Urothelium cell line (cell line): Measurements from ENCODE around the gene IRF3.
A peak's percentile ranks its signal among the peaks of the same experiment; 100 is the strongest.

Source experiments
- DNase-seq: peaks from one replicate; pipeline ENCODE4 v3.0.0; 2011; ENCODE audit warnings: low spot score, mixed read lengths
- FAIRE-seq: peaks from 2 replicates; lab custom pipeline; 2011; peaks lifted over from hg19 to GRCh38; lab: Jason Lieb, UNC

The IRF3 gene

DNA sequence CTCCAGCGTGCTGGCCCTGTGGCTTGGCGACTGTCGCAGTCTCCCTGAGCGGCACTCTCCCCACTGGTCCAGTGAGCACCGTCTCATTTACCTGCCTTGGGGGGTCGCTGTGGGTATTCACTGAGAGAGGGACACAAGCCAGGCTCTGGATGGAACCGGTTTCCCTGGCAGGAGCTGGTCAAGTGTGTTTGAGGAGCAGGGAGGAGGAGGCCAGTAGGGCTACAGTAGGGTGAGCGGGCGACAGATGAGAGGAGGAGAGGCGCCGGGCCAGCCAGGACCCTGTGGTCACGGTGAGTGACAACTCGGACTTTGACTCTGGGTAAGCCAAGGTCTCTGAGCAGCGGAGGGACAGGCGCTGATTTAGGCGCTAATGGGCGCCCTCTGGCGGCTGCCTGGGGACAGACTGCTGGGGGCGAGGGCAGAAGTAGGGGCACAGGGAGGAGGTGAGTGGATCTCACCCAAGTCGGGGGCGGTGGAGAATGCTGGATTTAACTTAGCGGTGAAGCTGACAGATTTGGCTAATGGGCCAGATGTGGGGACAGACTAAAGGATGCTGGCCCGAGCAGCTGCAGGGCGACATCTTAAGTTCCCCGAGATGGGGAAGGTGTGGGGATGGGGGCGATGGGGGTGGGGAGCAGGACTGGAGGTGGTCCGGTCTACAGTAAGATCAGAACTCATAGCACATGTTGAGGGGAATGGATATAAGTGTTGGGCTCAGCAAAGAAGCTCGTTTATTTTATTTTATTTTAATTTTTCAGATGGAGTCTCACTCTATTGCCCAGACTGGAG is 6.7 kb upstream of the IRF3 start:
- FAIRE-seq (peak; percentile 52), DNase-seq (peak; percentile 82)

DNA sequence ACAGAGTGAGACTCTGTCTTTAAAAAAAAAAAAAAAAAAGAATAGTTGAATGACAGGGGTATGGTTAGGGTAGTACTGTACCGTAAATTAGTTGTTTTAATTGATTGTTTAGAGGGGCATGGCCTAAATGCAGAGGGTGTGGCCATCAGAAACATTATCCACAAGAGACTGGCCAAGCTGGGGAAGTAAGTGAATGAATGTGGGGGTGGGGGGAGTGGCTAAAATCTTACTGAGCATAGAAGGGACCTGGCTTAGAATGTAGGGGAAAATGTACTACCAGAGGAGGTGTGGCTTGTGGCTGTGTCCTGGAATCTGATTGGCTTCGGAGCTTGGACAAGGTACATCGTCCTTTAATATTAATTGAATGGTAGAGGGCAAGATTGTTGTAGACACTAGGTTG is 3.9 kb upstream of the IRF3 start:
- no peak for DNase-seq
- FAIRE-seq, result no peak

DNA sequence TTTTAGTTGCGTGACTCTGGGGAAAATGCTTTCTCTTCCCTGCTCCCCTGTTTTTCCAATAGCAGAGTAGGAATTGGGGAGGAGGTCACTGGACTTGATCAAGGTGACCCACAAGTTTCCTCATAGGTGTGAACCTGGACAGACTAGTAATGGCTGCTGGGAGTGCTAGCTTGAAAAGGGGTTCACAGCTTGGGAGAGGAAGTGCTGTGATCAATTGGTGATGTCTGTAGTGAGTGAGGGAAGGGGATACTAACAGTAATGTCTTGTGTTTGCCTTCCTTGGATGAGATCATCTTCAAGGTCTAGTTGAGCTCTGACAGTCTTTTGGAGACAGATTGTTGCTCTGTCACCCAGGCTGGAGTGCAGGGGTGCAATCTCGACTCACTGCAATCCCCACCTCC is 1.8 kb upstream of the IRF3 start:
- DNase-seq, result no peak
- no peak for FAIRE-seq

DNA sequence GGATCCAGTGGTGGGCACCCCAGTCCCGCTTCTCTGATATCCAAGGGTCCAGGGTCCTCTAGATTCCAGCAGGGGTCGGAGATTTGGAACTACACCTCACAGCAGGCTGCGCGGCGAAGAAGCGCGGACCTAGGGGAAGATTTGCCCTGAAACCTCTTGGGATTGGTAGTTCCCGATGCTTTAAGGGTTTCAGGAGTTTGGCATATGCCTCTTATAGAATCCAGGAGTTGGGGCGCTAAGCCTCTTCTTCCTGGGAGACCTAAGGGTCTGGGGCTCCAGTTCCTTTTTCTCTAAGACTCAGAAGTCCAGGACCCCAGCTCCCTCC is 425 bp upstream of the IRF3 start:
- FAIRE-seq, result no peak

DNA sequence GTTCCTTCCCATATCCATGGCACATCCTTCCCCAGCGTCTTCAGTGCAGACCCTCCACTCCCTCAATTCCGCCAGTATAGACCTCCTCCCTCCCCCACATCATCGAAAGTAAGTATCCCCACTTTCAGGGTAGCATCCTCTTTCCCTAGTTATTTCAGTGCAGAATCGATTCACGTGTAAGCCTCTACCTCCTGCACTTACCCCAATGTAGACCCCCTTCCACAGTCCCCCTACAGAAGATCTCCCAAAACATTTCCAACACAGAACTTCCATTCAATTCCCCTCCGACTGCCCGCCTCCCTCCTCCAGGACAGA is 664 bp downstream of the IRF3 start:
- peak; percentile 9 for FAIRE-seq
- no peak for DNase-seq

More for the DNA sequence above, 425 bp upstream of the IRF3 start:
- DNase-seq, result peak; percentile 39

DNA sequence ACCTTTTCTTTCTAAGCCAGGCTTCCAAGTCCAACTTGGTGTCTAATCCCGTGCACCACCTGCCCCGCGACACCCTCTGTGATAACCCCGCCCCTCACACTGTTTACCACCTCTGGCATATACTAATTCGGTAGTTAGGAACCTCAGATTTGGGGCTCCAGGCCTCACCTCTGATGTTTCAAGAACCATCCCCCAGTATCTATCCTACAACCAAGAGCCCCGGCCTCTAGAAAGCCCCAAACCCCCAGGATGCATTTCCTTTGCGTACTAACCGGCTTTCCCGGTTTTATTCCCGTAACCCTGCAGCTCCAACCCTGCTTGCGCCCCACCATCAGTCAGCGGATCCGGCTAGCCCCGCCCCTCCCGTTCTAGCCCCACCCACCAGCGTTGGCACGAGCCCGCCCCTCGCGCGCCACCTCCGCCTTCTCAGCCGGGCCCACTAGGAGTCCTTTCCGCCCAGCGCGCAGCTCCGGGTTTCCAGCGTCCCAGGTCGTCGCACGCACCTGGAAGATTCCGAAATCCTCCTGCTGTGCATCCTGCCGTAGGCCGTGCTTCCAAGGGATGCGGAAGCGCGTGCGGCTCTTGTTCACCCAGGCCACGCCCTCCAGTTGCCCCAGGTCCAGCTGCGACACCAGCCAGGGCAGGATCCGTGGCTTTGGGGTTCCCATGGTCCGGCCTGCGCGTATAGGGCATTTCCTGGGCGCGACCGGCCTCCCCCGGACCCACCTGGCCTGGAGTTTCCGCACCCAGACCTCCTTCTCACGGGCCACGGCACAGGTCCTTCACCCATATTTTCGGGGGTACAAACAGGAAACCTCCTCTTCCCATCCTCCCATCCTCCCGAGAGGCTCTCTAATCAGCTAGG is 1.3 kb downstream of the IRF3 start:
- DNase-seq (peak; percentile 90), FAIRE-seq (no peak)

DNA sequence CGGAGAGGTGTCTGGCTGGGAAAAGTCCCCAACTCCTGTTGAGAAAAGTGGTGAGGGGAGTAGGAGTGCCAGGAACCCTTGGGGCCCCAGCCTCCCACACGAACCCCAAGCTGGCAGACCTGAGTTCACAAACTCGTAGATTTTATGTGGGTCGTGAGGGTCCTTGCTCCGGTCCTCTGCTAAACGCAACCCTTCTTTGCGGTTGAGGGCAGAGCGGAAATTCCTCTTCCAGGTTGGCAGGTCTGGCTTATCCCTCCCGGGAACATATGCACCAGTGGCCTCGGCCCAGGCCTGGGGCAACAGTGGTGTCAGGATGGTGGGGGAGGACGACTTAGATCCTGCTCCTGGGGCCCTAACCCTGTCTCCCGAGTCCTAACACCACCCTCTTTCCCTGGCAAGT is 2.4 kb downstream of the IRF3 start:
- no peak for DNase-seq
- FAIRE-seq, result no peak

DNA sequence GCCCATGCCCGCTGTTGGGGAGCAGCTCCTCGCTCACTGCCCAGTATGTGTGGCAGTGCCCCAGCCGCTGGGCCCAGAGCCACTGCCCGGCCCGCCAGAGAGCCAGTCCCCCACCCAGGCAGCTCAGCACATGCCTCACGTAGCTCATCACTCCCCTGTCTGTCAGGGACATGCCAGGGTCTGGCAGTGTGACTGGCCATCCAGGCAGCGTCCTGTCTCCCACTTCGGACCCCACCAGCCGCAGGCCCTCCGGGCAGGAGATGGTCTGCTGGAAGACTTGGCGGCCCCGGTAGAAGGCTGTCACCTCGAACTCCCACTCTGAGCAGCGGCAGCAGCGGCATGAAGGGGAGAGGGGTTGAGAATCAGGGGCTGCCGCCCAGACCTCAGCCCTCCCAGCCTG is 3.6 kb downstream of the IRF3 start:
- DNase-seq, result no peak
- FAIRE-seq, result no peak

DNA sequence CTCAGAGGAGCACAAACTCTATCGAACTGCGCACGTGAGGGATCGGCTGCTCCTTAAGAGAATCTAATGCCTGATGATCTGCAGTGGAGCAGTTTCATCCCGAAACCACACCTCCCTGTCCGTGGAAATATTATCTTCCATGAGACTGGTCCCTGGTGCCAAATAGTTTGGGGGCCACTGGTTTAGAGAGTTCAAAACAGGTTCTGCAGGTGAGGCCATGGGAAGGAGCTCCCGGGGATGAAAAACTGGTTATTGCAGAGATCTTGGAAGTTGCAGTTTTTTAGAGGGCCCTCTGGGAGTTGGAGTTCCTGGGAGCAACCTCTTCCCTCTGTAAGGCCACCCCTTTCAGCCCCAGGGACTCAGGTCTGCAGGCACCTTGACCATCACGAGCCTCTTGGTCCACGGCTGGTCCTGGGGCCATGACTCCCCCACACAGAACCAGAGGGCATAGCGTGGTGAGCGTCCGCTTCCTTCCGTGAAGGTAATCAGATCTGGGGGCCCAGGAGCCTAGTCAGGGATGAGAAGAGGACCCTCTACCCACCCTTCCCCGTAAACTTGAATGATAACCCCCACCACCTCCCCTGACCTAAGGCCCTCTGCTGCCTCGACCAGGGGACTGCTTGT is 5.2 kb downstream of the IRF3 start:
- DNase-seq, result no peak
- FAIRE-seq, result no peak

DNA sequence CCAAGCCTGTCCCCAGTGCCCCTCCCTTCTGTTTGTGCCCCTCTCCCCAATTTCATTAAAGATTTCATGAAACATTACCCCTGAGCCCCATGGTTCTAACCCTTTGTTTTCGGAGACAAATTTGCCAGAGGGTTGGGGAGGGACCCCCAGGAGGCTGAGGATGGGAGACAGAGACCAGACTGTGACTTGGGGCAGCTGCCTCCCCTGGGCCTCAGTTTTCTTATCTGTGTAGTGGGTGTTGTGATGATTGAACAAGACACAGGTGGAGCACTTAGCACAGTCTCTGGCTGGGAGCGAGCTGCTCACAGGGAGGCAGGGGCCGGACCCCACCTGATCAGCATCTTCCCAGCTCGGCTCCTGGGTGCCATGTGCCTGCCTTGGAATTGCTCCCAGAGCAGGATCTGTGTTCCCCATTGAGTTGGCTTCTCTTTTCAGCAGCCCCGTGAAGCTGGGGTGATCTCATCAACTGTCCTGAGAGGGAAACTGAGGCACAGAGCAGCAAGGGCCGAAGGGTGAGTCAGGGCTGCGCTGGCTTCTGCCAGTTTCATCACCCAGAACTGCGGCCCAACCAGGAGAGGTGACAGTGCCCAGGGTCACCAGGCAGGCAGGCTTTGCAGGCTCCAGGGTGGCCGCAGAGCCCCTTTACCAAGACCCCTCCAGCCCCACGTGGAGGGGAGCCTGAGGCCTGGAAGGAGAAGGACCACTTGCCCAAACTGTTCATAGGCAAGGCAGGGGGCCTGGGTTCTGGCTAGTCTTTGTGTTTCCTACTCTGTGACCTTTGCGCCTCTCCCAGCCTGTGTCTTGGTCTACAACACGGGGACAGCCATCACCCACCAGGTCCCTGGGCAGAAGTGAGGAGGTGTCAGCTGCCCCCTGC is 6.9 kb downstream of the IRF3 start:
- FAIRE-seq, result no peak
- no peak for DNase-seq

DNA sequence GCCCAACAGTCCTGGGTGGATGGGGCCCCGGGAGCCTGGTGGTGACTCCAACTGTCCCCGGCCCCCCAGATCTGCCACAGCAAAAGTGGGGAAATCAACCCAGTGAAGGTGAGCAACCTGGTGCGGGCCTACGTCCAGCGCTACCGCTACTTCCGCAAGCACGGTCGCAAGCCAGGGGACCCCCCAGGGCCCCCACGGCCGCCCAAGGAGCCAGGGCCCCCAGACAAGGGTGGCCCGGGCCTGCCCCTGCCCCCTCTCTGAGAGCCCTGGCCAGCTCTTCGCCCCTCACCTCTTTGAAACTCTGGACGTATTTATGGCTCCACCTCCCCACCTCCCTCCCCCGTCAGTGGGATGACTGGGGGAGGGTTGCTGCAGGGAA is 7.5 kb downstream of the IRF3 start:
- no peak for DNase-seq
- FAIRE-seq, result no peak

DNA sequence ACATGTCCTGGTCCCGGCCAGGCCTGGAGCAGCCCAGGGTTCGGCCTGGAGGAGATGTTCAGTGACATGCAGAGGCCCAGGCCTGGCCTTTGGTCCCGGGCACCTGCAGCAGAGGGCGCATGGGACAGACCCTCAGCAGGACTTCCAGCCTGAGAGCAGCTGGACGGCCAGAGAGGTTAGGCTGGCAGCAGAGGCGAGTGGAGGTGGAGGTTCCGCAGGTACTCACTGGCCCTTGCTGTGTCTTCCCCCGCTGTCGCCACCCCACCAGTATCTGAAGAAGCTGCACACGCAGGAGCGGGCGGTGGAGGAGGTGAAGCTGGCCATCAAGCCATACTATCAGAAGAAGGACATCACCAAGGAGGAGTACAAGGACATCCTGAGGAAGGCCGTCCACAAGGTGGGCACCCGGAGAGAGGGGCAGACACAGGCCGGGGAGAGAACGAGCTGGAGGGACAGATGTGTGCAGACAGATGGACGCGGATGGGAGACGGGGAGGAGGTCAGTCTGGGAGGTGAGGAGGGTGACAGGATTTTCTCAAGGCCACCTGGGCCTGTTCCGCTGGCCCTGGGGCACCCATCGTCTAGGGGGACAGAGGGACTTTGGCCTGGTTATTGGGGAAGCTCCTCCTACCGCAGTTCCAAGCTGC is 8.0 kb downstream of the IRF3 start:
- FAIRE-seq, result no peak
- DNase-seq, result no peak

DNA sequence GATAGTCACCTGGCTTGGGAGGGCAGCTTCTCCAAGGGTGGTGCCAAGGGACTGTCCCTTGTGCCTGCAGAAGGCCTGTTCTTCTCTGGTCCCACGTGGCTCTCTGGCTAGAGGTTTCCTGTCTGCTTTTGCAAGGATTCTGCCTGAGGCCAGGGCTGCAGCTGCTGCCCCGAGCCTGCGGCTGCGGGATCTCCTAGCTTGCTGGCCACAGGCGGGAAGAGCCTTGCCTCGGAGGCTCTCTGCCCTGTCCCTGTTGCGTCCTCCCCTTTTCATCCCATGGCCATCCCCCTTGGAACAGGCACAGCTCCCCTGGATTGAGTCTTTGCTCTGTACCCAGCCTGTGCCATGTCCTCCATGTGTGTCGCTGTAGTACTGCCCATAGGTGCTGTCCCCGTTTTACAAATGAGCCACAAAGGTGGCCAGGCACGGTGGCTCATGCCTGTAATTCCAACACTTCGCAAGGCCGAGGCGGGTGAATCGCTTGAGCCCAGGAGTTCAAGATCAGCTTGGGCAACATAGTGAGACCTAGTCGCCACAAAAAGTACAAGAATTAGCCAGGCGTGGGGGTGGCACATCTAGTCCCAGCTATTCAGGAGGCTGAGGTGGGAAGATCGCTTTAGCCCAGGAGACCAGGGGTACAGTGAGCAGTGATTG is 9.1 kb downstream of the IRF3 start:
- no peak for FAIRE-seq
- no peak for DNase-seq

DNA sequence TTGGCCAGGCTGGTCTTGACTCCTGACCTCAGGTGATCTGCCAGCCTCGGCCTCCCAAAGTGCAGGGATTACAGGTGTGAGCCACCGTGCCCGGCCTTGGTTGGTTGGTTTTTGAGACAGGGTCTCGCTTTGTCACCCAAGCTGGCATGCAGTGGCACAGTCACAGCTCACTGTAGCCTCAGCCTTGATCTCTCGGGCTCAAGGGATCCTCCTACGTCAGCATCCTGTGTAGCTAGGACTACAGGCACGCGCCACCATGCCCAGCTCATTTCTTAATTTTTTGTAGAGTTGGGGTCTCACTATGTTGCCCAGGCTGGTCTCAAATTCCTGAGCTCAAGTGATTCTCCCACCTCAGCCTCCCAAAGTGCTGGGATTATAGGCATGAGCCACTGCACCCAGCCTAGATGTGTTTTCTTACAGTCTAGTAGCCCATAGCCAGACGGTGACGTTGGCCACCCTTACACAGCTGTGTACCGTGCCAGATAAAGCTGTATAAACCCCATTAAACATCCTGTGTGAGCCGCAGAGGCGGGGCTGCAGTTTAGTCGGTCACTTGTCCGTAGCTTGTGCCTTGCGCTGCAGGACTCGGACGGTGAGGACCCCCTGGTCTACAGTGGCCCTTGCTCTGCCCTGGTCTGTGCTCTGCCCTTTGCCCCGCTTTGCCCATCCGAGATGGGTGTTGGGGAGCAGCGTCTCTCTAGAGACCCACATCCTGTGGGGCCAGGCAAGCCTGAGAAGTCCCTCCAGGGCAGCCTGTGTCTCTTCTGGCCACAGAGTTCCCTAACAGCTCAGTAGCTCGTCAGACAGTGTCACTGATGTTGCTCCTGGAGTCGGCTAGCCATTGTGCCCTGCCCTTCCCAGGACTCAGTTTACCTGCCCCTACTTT is 9.8 kb downstream of the IRF3 start:
- FAIRE-seq (no peak), DNase-seq (no peak)

DNA sequence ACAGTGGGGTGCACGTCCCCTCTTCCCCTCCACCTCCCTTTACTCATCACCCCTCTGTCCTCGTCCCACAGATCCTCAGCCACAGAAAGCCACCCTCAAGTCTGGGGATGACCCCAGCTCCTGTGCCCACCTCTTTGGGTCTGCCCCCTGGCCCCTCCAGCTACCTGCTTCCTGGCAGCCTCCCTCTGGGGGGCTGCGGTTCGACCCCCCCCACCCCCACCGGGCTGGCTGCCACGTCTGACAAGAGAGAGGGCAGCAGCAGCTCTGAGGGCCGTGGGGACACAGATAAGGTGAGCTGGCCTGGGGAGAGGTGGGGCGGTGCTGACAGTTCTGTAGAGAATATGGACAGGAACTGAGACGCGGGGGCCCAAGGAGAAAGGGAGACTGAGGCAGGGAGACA is 11.1 kb downstream of the IRF3 start:
- no peak for DNase-seq
- FAIRE-seq, result no peak

DNA sequence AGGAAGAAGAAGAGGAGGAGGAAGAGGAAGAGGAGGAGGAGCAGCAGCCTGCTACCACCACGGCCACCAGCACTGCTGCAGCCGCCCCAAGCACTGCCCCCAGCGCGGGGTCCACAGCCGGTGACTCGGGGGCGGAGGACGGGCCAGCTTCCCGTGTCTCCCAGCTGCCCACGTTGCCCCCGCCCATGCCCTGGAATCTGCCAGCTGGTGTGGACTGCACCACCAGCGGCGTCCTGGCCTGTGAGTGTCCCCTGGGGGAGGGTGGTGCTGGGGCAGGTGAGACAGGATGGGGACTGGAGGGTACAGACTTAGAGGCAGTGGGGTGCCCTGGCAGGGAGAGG is 12.2 kb downstream of the IRF3 start:
- DNase-seq (no peak), FAIRE-seq (no peak)

DNA sequence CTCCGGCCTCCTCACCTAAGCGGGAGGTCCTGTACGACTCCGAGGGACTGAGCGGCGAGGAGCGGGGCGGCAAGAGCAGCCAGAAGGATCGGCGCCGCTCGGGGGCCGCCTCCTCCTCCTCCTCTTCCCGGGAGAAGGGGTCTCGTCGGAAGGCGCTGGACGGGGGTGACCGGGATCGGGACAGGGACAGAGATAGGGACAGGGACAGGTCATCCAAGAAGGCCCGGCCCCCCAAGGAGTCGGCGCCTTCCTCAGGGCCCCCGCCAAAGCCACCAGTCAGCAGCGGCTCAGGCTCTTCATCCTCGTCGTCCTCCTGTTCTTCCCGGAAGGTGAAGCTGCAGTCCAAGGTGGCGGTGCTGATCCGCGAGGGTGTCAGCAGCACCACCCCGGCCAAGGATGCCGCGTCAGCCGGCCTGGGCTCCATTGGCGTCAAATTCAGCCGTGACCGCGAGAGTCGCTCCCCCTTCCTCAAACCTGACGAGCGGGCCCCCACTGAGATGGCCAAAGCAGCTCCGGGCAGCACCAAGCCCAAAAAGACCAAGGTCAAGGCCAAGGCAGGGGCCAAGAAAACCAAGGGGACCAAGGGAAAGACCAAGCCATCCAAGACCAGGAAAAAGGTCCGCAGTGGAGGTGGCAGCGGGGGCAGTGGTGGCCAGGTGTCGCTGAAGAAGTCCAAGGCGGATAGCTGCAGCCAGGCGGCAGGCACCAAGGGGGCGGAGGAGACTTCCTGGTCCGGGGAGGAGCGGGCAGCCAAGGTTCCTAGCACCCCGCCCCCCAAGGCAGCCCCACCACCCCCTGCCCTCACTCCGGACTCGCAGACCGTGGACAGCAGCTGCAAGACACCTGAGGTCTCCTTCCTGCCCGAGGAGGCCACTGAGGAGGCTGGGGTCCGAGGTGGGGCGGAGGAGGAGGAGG is 12.8 kb downstream of the IRF3 start:
- FAIRE-seq (no peak), DNase-seq (no peak)

DNA sequence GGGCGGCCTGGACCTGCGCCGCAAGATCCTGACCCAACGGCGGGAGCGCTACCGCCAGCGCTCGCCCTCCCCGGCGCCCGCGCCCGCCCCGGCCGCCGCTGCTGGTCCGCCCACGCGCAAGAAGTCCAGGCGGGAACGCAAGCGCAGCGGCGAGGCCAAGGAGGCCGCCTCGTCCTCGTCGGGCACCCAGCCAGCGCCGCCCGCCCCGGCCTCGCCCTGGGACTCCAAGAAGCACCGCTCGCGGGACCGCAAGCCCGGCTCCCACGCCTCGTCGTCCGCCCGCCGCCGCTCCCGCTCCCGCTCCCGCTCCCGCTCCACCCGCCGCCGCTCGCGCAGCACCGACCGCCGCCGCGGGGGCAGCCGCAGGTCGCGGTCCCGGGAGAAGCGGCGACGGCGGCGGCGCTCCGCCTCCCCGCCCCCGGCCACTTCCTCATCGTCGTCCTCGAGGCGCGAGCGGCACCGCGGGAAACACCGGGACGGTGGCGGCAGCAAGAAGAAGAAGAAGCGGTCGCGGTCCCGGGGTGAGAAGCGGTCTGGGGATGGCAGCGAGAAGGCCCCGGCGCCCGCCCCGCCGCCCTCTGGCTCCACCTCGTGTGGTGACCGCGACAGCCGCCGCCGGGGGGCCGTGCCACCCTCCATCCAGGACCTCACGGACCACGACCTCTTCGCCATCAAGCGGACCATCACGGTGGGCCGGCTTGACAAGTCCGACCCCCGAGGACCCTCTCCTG is 13.7 kb downstream of the IRF3 start:
- FAIRE-seq (no peak), DNase-seq (no peak)
